GM23248 (cell line): ENCODE data around the gene TMEM237. TPM values are rescaled to one million over a fixed set of nuclear protein-coding genes. Genes with fewer than 3 reads are reported as not detected.

ENCODE experiments used
- DNase-seq: peaks from one replicate; pipeline ENCODE4 v3.0.0-alpha.2; 2015
- H2AFZ ChIP-seq: fragments of 200-600 bp; sonication (generic); 2 replicates; pipeline ENCODE4 v1.6.1; 2016; ENCODE audit warnings: antibody characterized with exemption
- H3F3A ChIP-seq: fragments of 200-600 bp; sonication (generic); 2 replicates; pipeline ENCODE4 v1.6.1; 2016; ENCODE audit warnings: mild to moderate bottlenecking, antibody characterized with exemption, mixed run types; ENCODE audit not compliant: insufficient read depth
- H3K27ac ChIP-seq: fragments of 200-600 bp; sonication (generic); 2 replicates; pipeline ENCODE4 v1.5.1; 2016; ENCODE audit warnings: mild to moderate bottlenecking
- H3K27me3 ChIP-seq: fragments of 200-600 bp; sonication (generic); replicated peaks from 2 replicates; pipeline ENCODE4 v1.6.1; 2016; ENCODE audit warnings: mild to moderate bottlenecking; ENCODE audit not compliant: insufficient read depth
- H3K36me3 ChIP-seq: fragments of 200-600 bp; sonication (generic); 2 replicates; pipeline ENCODE4 v1.6.1; 2016; ENCODE audit warnings: low read depth, mild to moderate bottlenecking
- H3K4me1 ChIP-seq: fragments of 200-600 bp; sonication (generic); 2 replicates; pipeline ENCODE4 v1.6.1; 2016; ENCODE audit warnings: mild to moderate bottlenecking; ENCODE audit not compliant: insufficient read depth
- H3K4me2 ChIP-seq: fragments of 200-600 bp; sonication (generic); one replicate; pipeline ENCODE4 v1.6.1; 2016; ENCODE audit warnings: mild to moderate bottlenecking; ENCODE audit not compliant: unreplicated experiment
- H3K4me3 ChIP-seq: fragments of 200-600 bp; sonication (generic); 2 replicates; pipeline ENCODE4 v1.5.1; 2016; ENCODE audit warnings: mild to moderate bottlenecking
- H3K79me2 ChIP-seq: fragments of 200-600 bp; sonication (generic); 2 replicates; pipeline ENCODE4 v1.6.1; 2016; ENCODE audit warnings: mild to moderate bottlenecking; ENCODE audit not compliant: insufficient read depth
- H3K9ac ChIP-seq: fragments of 200-600 bp; sonication (generic); 2 replicates; pipeline ENCODE4 v1.6.1; 2016; ENCODE audit warnings: mild to moderate bottlenecking
- H3K9me2 ChIP-seq: fragments of 200-600 bp; sonication (generic); 2 replicates; pipeline ENCODE4 v1.6.1; 2016; ENCODE audit warnings: mixed run types, mild to moderate bottlenecking, moderate library complexity; ENCODE audit not compliant: insufficient read depth
- H3K9me3 ChIP-seq: fragments of 200-600 bp; sonication (generic); one replicate; pipeline ENCODE4 v1.6.1; 2017; ENCODE audit warnings: low read depth
- H4K20me1 ChIP-seq: fragments of 200-600 bp; sonication (generic); 2 replicates; pipeline ENCODE4 v1.6.0; 2016; ENCODE audit not compliant: insufficient read depth
- EZH2 ChIP-seq: fragments of 200-600 bp; sonication (generic); IDR thresholded peaks from 2 replicates; pipeline ENCODE4 v1.6.1; 2018; ENCODE audit warnings: antibody characterized with exemption, mild to moderate bottlenecking; ENCODE audit not compliant: insufficient read depth, poor library complexity, severe bottlenecking
- EZH2phosphoT487 ChIP-seq: fragments of 200-600 bp; sonication (generic); IDR thresholded peaks from 2 replicates; pipeline ENCODE4 v1.6.1; 2018; ENCODE audit warnings: antibody characterized with exemption, moderate library complexity, mild to moderate bottlenecking, low read depth; ENCODE audit not compliant: insufficient read depth
- WGBS, 2 experiments: methylation state at CpG; one replicate each; pipeline ENCODE4 v1.1.6; 2015 to 2017; ENCODE audit warnings: low lambda C conversion rate in 2 of 2, low coverage in 1 of 2; ENCODE audit errors: missing lambda C conversion rate in 2 of 2; 5-methylcytosine and 5-hydroxymethylcytosine counted together
- in situ Hi-C: fragments of 300-500 bp; cut with MboI; formaldehyde crosslinking; loops from 2 replicates; pipeline ENCODE4 v1.15.0; 2020
- polyA plus RNA-seq: library from polyadenylated mRNA; unstranded; fragments of >200 nt; fragmentation: Nextera tagmentation; extraction: Ambion mirVana; gene quantifications from 2 replicates; pipeline ENCODE4 v1.2.1, GENCODE V29; 2016
- total RNA-seq: library from RNA; depleted of rRNA; stranded (reverse); fragments of >200 nt; shearing (Covaris generic); gene quantifications from 2 replicates; pipeline ENCODE4 v1.2.3, GENCODE V29; 2014

The TMEM237 gene
- total and polyA plus RNA-seq, 2 experiments from 2014 or later, result 77.5 to 95.5 TPM

DNA sequence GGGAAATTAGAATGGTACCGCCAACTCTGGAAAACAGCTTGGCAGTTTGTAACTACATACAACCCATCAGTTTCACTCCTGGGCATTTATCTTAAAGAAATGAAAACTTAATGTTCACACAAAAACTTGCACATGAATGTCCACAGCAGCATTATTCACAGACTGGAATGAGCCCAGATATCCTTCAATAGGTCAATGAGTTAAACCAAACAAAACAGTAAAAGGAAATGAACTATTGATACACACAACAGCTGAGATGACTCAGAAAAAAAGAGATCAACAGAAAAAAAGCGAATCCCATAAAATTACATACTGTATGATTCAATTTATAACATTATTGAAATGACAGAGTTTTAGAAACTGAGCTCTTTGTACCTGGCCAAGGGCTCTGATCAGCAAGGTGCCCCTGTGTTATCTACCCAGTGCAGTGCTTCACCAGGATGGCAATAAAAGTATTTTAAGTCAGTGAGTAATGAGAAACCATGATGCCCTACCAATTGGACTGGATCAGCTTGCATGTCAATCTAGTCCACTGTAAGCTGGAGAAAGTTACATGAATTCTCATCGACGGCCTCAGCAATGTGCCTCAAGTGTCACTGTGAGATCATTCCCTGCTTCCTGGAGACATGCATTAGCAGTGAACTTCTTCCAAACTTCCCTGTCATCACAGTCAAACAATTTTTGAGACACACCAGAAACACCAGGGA is 21.9 kb downstream of the TMEM237 start:
- peaks cover 13% of the 10 kb centered on the region for H3F3A ChIP-seq
- in situ Hi-C loops, result no loop called here
- no peaks in the 10 kb centered on the region for H3K79me2 ChIP-seq

DNA sequence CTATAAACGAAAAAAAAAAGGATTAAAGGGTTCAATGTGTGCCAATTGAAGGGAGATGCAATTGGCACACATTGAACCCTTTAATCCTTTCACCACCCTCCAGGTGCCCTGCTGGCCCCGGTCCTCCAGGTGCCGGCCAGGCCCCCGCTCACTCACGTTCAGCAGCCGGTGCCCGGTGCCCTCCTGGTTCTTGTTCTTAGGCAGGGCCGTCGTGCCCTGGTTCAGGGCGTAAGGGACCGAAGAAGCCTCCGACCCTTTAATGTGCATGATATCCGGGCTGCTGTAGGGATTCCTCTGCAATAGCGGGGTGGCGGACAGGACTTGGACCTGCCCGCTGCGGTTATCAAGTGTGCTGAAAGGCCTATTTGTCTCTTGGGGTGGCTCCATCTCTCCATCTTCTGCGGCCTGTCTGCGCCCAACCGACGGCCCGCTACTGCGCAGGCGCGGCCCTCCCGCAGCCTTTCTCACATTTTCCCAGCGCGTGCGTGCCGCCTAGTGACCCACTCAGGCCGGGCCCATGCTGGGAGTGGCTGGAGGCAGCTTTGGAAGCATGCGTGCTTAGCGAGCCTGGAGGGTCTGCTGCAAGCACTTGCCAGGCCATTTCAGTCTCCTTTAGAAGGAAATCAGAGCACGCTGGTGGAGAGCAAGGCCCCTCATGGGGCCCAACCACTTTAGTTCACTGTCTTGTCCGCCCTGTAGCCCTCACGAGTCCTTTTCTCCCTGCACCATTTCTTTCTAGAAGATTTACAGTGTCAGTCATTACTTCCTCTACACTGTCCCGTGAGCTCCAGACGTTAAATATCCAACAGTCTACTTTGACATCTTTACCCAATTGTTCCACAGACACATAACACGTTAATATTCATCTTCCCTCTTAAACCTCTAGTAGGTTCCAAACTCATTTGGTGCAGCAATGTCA is 24.3 kb downstream of the TMEM237 start:
- Histone ChIP-seq H3K4me2 (peak overlapping the region; percentile 65), H3K9me3 (no peaks in the 10 kb centered on the region), H4K20me1 (no peaks in the 10 kb centered on the region), H3K4me3 (peak overlapping the region; percentile 65), H3K9ac (peak overlapping the region; percentile 54), H2AFZ (peak overlapping the region; percentile 97), H3K9me2 (no peaks in the 10 kb centered on the region), H3K27me3 (no peaks in the 10 kb centered on the region), H3K4me1 (no peaks in the 10 kb centered on the region), H3F3A (peaks cover 13% of the 10 kb centered on the region), H3K79me2 (no peaks in the 10 kb centered on the region), H3K27ac (peak overlapping the region; percentile 38; the same call in 1 of the 2 replicates), H3K36me3 (peaks cover 15% of the 10 kb centered on the region)
- 18 to 20% methylated on average over 35 to 39 of the region's 39 CpGs for WGBS, 2 experiments
- peak; percentile 95 for DNase-seq
- no peak for TF ChIP-seq EZH2phosphoT487
- TF ChIP-seq EZH2, result no peak
- in situ Hi-C loops, result no loop called here

More for the DNA sequence above, 21.9 kb downstream of the TMEM237 start:
- H4K20me1 ChIP-seq, result no peaks in the 10 kb centered on the region
- no peak for DNase-seq
- no peaks in the 10 kb centered on the region for H3K9me2 ChIP-seq
- no peak overlapping the region for H3K27ac ChIP-seq
- H3K4me1 ChIP-seq, result no peaks in the 10 kb centered on the region
- 86 to 88% methylated on average over 4 of the region's 4 CpGs for WGBS, 2 experiments
- no peak overlapping the region for H2AFZ ChIP-seq
- H3K9me3 ChIP-seq, result no peaks in the 10 kb centered on the region
- H3K27me3 ChIP-seq, result no peaks in the 10 kb centered on the region
- H3K9ac ChIP-seq, result no peak overlapping the region
- H3K4me2 ChIP-seq, result no peak overlapping the region
- peaks cover 32% of the 10 kb centered on the region for H3K36me3 ChIP-seq
- no peak overlapping the region for H3K4me3 ChIP-seq
- TF ChIP-seq EZH2phosphoT487, result no peak
- TF ChIP-seq EZH2, result no peak

DNA sequence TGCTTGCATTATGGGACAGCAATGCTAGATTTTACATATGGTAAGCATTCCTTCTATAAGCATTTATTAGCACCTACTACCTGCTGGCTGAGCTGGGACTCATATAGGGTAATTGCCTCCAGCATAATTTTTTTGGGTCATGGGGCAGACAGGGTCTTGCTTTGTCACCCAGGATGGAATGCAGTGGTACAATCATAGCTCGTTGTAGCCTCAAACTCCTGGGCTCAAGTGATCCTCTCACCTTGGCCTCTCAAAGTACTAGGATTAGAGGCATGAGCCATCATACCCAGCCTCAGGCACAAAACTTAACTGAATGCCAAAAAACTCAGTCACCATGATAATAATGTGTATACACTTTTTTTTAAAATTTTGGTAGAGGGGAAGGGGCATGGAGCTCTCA is 35.3 kb downstream of the TMEM237 start:
- Histone ChIP-seq H3K27ac (no peak overlapping the region), H3K79me2 (no peaks in the 10 kb centered on the region), H3K27me3 (no peaks in the 10 kb centered on the region), H3F3A (no peaks in the 10 kb centered on the region), H4K20me1 (no peaks in the 10 kb centered on the region), H3K4me3 (no peak overlapping the region), H3K4me1 (no peaks in the 10 kb centered on the region), H3K9me2 (no peaks in the 10 kb centered on the region), H3K4me2 (no peak overlapping the region), H3K36me3 (no peaks in the 10 kb centered on the region), H3K9me3 (peaks cover 10% of the 10 kb centered on the region), H2AFZ (no peak overlapping the region), H3K9ac (no peak overlapping the region)
- DNase-seq, result no peak
- in situ Hi-C loops, result no loop called here
- WGBS, 2 experiments, result 52 to 64% methylated on average over 1 of the region's 1 CpG
- TF ChIP-seq EZH2phosphoT487 (no peak), EZH2 (no peak)

GRCh38 chr2:201607568-201607967 is 35.7 kb downstream of the TMEM237 start:
- DNase-seq, result no peak
- Histone ChIP-seq H4K20me1 (no peaks in the 10 kb centered on the region), H3K4me1 (no peaks in the 10 kb centered on the region), H3K9me3 (peaks cover 10% of the 10 kb centered on the region), H3F3A (no peaks in the 10 kb centered on the region), H3K4me3 (no peak overlapping the region), H3K4me2 (no peak overlapping the region), H3K27ac (no peak overlapping the region), H3K9ac (no peak overlapping the region), H3K79me2 (no peaks in the 10 kb centered on the region), H3K27me3 (no peaks in the 10 kb centered on the region), H2AFZ (no peak overlapping the region), H3K36me3 (no peaks in the 10 kb centered on the region), H3K9me2 (no peaks in the 10 kb centered on the region)
- 93 to 94% methylated on average over 2 of the region's 2 CpGs for WGBS, 2 experiments
- in situ Hi-C loops, result no loop called here
- TF ChIP-seq EZH2, result no peak
- TF ChIP-seq EZH2phosphoT487, result no peak
